Stomach smooth muscle (tissue), 2 donors: ENCODE data around the gene ZNF850.
"Not testable (repeated sequence)": the region's sequence is repeated elsewhere in the genome, so short reads cannot be mapped to it uniquely, and the experiment has no call there.

Source experiments
- H3K27ac ChIP-seq: one replicate; pipeline ENCODE4 v1.7.0; 2013; ENCODE audit warnings: mild to moderate bottlenecking, low read length, inconsistent platforms
- H3K27me3 ChIP-seq, 2 donors: one replicate each; pipeline ENCODE4 v1.7.0; 2013; ENCODE audit warnings: low read length in 2 of 2; ENCODE audit not compliant: insufficient read depth in 2 of 2, control insufficient read depth in 1 of 2
- H3K36me3 ChIP-seq, 2 donors: one replicate each; pipeline ENCODE4 v1.7.0; 2013; ENCODE audit warnings: low read length in 2 of 2; ENCODE audit not compliant: control insufficient read depth in 2 of 2, insufficient read depth in 2 of 2
- H3K4me1 ChIP-seq: one replicate; pipeline ENCODE4 v1.7.0; 2013; ENCODE audit warnings: low read length; ENCODE audit not compliant: control insufficient read depth, insufficient read depth
- H3K4me3 ChIP-seq, 2 donors: one replicate each; pipeline ENCODE4 v1.7.0; 2013; ENCODE audit warnings: low read length in 2 of 2
- H3K9ac ChIP-seq, 2 donors: one replicate each; pipeline ENCODE4 v1.7.0; 2013; ENCODE audit warnings: low read length in 2 of 2, mild to moderate bottlenecking in 1 of 2
- H3K9me3 ChIP-seq, 2 donors: one replicate each; pipeline ENCODE4 v1.7.0; 2013; ENCODE audit warnings: low read length in 2 of 2; ENCODE audit not compliant: control insufficient read depth in 2 of 2
- donor health status: healthy.
- donor health status: Pancreatic carcinoma.

The ZNF850 gene

DNA sequence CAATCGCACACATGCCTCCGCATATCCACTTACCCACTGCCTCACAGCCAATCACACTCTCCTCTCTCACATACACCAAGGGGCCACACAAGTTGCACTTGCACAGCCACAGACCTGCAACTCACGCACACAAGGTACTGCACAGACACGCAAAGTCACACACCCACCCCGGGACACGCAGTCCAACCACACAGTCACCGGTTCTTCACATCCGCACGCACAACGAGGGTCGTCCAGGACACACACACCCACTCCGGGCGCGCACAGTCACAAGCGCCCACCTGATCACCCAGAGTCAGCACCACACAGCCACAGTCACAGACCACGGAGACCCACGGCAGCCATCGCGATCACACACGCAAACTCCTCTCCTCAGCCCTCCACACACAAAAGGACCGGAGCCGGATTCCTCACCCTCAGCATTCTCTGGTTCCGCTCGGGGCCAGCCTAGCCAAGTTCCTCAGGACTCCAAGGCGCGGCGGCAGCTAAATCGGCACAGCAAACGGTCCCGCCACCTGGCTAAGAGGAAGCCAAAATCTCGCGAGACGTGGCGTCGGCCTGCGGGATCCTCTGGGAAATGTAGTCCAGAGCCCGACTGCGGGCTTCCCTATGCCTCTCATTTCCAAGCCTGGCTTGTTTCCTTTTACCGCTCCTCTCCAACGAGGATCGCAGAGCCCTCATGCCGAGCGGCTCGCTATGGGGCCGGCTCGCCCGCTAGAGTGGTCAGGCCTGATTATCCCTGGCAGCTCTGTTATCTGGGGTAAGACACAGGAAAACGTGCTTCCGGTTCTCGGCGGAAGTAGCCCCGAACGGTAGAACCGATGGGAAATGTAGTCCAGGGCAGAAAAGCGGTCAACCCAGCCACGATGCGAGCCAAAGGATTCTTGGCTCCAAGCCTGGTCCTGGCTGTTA lies at the start of gene ZNF850:
Gene ZNF850, minus strand, starts transcription at position 497 of the 912 bp plus-strand sequence. CDS start 10,201 bp downstream, outside the sequence.
- H3K4me3 ChIP-seq: peak within 1 kb of the TSS; percentile 79 to 96
- peak within 1 kb of the TSS; percentile 77 for H3K27ac ChIP-seq
- no peaks in the 10 kb centered on the region for H3K27me3 ChIP-seq
- peaks cover 0 to 3% of the 10 kb centered on the region in 2 donors for H3K9me3 ChIP-seq
- peak within 1 kb of the TSS; percentile 70 to 73 for H3K9ac ChIP-seq
- no peaks in the 10 kb centered on the region for H3K36me3 ChIP-seq
- H3K4me1 ChIP-seq: peaks cover 15% of the 10 kb centered on the region

DNA sequence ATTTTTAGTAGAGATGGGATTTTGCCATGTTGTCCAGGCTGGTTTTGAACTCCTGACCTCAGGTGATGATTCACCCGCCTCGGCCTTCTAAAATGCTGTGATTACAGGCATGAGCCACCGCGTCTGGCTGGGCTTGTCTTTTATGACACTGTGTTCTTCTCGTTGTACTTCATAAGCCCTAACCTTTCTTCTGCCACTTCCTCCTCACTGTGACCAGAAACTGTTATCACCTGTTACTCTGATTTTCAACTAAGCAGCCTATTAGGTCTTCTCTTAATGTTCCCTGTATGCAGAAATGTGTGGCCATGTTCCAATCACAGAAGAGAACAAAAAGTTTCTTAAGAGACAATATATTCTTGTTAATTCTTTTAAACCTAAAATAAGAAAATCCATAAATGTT lies 49.2 kb upstream of the ZNF850 start:
- Histone ChIP-seq H3K9me3 (peaks cover 50 to 78% of the 10 kb centered on the region in 2 donors), H3K4me3 (no peak overlapping the region), H3K4me1 (no peaks in the 10 kb centered on the region), H3K36me3 (peaks cover 59 to 71% of the 10 kb centered on the region in 2 donors), H3K27ac (no peak overlapping the region), H3K27me3 (no peaks in the 10 kb centered on the region), H3K9ac (no peak overlapping the region)

DNA sequence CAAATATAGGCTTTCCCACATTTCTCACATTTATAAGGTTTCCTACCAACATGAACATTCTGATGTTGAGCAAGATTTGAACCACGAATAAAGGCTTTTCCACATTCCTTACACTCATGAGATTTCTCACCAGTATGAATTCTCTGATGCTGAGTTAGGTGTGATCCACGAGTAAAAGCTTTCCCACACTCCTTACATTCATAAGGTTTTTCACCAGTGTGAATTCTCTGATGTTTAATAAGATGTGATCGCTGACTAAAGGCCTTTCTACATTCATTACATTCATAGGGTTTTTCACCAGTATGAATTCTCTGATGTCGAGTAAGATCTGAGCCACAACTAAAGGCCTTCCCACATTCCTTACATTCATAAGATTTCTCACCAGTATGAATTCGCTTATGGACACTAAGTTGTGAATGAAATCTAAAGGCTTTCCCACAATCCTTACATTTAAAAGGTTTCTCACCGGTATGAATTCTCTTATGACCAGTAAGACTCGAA lies 46.6 kb upstream of the ZNF850 start:
- H3K9ac ChIP-seq: no peak overlapping the region
- H3K4me1 ChIP-seq: no peaks in the 10 kb centered on the region
- no peak overlapping the region for H3K27ac ChIP-seq
- H3K9me3 ChIP-seq: peaks cover 42 to 84% of the 10 kb centered on the region in 2 donors
- peaks cover 51 to 63% of the 10 kb centered on the region in 2 donors for H3K36me3 ChIP-seq
- H3K4me3 ChIP-seq: peak overlapping the region in 1 of 2 donors; percentile 30
- H3K27me3 ChIP-seq: no peaks in the 10 kb centered on the region

DNA sequence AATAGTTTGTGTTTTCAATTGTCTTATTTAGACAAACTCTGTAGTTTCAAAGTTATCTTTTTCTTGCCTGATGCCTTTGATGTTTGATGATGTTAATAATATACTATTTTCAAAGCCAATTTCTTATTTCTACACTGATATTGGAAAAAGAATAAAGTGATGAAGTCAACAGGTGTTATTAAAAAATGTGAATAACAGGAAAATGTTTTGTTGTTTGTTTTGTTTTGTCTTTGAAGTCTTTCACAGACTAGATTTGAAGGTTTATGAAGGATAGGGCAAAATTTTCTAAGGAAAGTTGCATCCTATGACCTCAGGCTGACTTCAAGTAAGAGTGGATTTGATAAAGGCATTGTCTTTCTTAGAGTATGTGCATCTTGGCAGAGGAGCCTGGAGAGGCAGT lies 34.4 kb upstream of the ZNF850 start:
- H3K9me3 ChIP-seq: peaks cover 22 to 31% of the 10 kb centered on the region in 2 donors
- H3K27ac ChIP-seq: no peak overlapping the region
- H3K9ac ChIP-seq: no peak overlapping the region
- H3K4me3 ChIP-seq: no peak overlapping the region
- H3K27me3 ChIP-seq: no peaks in the 10 kb centered on the region
- H3K4me1 ChIP-seq: no peaks in the 10 kb centered on the region
- H3K36me3 ChIP-seq: peaks cover 6 to 17% of the 10 kb centered on the region in 2 donors

DNA sequence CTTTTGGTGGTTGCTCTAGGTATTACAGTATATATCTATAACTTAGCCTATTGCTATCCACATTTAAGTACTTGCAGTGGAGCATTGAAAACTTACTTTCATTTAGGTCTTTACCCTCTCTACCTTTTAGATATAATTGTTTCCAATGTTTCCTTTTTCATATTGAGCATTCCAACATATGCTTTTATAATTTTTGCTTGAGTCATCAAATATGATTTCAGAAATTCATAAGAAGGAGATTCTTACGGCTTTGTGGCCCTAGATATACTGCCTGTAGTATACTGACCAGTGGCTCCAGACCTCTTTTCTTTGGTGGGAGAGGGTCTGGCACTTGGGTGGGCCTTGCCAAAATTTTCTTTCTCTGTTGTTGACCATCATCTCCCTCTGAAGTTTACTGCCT lies 32.8 kb upstream of the ZNF850 start:
- H3K4me1 ChIP-seq: no peaks in the 10 kb centered on the region
- no peaks in the 10 kb centered on the region for H3K27me3 ChIP-seq
- peaks cover 17 to 23% of the 10 kb centered on the region in 2 donors for H3K9me3 ChIP-seq
- peaks cover 10 to 20% of the 10 kb centered on the region in 2 donors for H3K36me3 ChIP-seq
- no peak overlapping the region for H3K9ac ChIP-seq
- H3K4me3 ChIP-seq: no peak overlapping the region
- no peak overlapping the region for H3K27ac ChIP-seq

DNA sequence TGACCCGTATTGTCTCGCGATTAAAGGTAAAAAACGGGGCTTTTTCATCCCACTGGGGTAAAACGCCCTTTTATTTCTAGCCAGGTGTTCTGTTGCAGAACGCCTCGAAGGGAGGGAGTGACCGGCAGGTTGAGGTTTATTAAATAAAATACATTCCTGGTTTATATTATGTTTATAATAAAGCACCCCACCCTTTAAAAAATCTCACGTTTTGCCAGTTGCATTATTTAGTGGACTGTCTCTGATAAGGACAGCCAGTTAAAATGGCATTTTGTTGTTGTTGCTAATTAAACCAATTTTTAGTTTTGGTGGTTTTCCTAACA lies 25.1 kb upstream of the ZNF850 start:
- Histone ChIP-seq H3K9ac (peak overlapping the region; percentile 75 to 79), H3K27ac (peak overlapping the region; percentile 67)

DNA sequence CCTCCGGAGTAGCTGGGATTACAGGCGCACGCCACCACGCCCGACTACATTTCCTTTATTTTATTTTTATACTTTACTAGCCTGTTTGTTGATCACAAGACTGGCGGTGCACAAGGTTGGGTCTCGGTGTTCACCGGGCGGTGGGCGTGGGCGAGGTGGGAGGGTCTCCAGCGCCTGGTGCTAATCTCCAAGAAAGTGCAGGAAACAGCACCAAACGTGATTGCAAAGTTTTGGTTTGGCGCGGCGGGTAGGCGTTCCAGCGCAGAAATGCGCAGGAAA lies 24.0 kb upstream of the ZNF850 start:
- Histone ChIP-seq H3K27me3 (no peaks in the 10 kb centered on the region), H3K4me3 (peak overlapping the region; percentile 88 to 97), H3K4me1 (no peaks in the 10 kb centered on the region), H3K27ac (no peak overlapping the region), H3K9ac (peak overlapping the region; percentile 29 to 46), H3K36me3 (peaks cover 3 to 7% of the 10 kb centered on the region in 2 donors), H3K9me3 (peaks cover 0 to 12% of the 10 kb centered on the region in 2 donors)

More for the DNA sequence above, 25.1 kb upstream of the ZNF850 start:
- Histone ChIP-seq H3K9me3 (peaks cover 0 to 12% of the 10 kb centered on the region in 2 donors), H3K4me3 (peak overlapping the region; percentile 88 to 97), H3K27me3 (no peaks in the 10 kb centered on the region), H3K4me1 (no peaks in the 10 kb centered on the region), H3K36me3 (peaks cover 7 to 11% of the 10 kb centered on the region in 2 donors)

- not testable (repeated sequence) for H3K9ac ChIP-seq, H3K36me3 ChIP-seq, H3K27ac ChIP-seq, H3K27me3 ChIP-seq, H3K4me1 ChIP-seq, H3K9me3 ChIP-seq
- H3K4me3 ChIP-seq: peak overlapping the region; percentile 31 to 52
Measured at GRCh38 chr19:36791420-36792141, 19.0 kb upstream of the ZNF850 start.

- no peaks in the 10 kb centered on the region for H3K27me3 ChIP-seq
- H3K4me1 ChIP-seq: peaks cover 15% of the 10 kb centered on the region
- peak overlapping the region in 1 of 2 donors; percentile 22 for H3K4me3 ChIP-seq
- H3K9me3 ChIP-seq: peaks cover 0 to 3% of the 10 kb centered on the region in 2 donors
- no peaks in the 10 kb centered on the region for H3K36me3 ChIP-seq
- no peak overlapping the region for H3K9ac ChIP-seq
- H3K27ac ChIP-seq: no peak overlapping the region
Measured at GRCh38 chr19:36775768-36776167, 3.2 kb upstream of the ZNF850 start.

- H3K9me3 ChIP-seq: peaks cover 0 to 3% of the 10 kb centered on the region in 2 donors
- H3K27ac ChIP-seq: peak overlapping the region; percentile 77
- peaks cover 15% of the 10 kb centered on the region for H3K4me1 ChIP-seq
- peak overlapping the region; percentile 70 to 73 for H3K9ac ChIP-seq
- no peaks in the 10 kb centered on the region for H3K36me3 ChIP-seq
- no peaks in the 10 kb centered on the region for H3K27me3 ChIP-seq
- peak overlapping the region; percentile 79 to 96 for H3K4me3 ChIP-seq
Measured at GRCh38 chr19:36773223-36773579, 594 bp upstream of the ZNF850 start.
